GM20431 (cell line): ENCODE measurements around the gene MLLT10.

ENCODE experiments used
- in situ Hi-C: fragments of 300-500 bp; cut with MseI, MboI; formaldehyde crosslinking; loops from one replicate; pipeline ENCODE4 v1.15.0; 2020; ENCODE audit warnings: low sequenced_read_pairs; ENCODE audit not compliant: unreplicated experiment

The MLLT10 gene

DNA sequence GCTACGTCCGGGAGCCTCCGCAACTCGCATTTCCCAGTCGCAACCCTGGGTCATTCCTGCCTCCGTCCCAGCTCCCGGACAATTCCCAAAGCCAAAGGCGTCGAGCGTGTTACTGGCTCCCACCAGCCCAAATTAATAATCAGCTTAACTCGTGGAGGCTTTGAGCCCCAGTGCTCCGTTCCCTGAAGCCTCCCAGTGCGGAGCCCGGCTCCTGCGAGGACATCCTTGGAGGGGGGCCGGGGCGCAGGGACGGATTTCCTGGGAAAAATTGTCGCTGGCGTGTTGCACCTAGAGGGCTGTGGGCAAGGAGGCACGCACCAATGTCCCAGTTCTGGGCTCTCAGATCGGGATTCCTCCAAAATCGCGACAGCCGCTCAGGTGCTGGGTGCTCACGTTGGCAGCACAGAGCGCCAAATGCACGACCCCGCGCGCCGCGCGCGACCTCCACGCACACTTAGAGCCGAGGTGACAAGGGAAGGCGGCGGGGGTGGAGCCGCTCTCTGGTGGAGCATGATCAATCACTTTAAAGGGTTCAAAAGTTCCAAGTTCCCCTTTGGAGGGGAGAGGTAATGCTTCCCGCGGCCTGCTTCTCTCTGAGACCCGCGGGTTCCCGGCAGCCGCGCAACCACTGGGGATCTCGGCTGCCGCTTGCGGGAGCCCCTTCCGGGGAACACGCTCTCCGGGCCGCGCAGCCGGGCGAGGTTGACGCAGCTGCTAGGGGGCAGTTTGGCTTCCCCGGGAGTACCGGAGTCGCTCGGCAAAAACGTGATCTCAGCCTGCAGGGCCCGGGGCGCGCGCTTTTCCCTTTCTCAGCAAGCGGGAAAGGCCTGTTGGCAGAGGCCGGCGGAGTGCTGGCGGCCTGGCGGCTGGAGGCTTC, 34.1 kb upstream of the MLLT10 start:
- in situ Hi-C loops = loop anchor here (25.0 kb wide), 1 partner anchor 462 kb away; no protein-coding TSS in a partner anchor

DNA sequence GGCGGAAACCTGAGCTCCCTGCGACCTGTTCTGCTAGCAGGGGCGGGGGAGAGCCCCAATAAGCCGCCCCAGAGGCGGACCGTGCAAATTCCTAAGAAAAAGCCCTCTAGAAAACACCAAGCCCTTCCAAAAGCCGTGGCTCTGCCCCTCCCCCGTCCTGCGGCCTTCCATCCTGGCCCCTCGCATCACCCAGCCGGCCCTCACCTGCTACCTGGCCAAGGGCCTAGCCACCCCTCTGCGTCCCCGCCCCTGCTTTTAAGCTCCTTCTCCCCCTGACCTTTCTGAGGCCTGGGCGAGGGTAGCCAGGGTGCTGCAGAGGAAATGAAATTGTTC, 33.5 kb upstream of the MLLT10 start:
- in situ Hi-C loops = no loop called here

GRCh38 chr10:21501091-21501490, 32.9 kb upstream of the MLLT10 start:
- in situ Hi-C loops = no loop called here

GRCh38 chr10:21501731-21502347, 32.2 kb upstream of the MLLT10 start:
- in situ Hi-C loops = no loop called here

DNA sequence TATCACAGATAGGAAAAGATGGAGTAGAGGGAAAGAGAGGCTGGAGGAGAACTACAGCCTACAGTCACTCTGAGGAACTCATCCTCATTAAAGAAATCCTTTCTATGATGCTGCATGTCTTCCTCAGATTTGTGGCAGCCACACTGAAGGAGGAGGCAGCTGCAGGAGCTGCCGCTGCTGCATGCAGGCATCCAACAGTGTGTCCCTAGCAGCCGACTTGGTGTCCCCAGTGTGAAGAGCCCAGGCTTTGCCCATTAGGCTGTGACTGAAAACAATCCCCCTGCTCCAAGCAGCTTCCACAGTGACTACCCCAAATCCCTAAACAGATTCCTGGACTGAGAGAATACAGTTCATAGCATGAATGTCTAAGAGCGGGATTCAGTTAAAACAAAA, 31.7 kb upstream of the MLLT10 start:
- in situ Hi-C loops = no loop called here

- in situ Hi-C loops = no loop called here
Measured at GRCh38 chr10:21503542-21503941, 30.5 kb upstream of the MLLT10 start.

DNA sequence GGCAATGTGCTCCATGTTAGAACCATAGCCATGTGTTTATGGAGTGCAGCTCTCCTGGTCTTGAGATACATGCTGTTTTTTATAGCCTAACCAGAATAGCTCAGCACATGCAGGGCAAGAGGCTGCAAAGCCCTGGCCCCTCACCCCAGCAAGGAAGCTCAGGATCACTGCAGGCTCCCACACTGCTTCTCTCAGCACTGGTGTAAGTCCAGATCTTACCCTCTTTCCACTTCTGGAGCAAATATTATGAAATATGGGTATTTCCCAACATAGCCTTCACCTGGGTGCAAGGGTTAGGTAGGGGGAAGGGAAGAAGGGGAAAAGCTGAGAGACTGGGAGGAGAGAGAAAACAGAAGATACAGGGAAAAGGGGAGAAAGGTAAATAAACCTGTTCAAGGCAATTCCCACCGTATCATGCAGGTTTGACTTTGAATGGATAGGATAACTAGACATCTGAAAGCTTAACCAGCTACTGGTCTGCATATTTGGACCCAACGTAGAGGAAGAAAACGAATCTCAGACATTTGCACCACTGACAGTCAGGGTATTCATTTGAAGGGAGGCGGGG, 28.2 kb upstream of the MLLT10 start:
- in situ Hi-C loops = no loop called here

GRCh38 chr10:21506351-21506750, 27.7 kb upstream of the MLLT10 start:
- in situ Hi-C loops = no loop called here

DNA sequence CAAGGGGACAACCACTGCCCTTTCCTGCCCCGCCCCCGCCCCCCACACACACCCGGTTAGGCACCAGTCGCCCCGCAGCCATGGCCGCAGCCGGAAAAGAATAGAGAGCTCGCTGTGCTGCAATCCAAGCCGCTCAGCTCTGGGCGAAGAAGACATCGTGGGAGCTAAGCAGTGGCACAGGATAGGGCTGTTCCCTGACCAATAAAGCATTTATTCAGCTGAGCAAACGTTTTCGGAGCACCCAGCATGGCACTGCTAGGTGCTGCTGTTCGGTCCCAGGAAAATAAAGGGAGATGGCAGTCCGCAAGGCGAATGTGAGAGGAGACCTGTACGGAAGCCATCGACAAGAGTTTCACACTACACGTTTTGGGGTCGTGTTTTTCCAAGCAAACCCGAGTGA, 26.9 kb upstream of the MLLT10 start:
- in situ Hi-C loops = no loop called here

DNA sequence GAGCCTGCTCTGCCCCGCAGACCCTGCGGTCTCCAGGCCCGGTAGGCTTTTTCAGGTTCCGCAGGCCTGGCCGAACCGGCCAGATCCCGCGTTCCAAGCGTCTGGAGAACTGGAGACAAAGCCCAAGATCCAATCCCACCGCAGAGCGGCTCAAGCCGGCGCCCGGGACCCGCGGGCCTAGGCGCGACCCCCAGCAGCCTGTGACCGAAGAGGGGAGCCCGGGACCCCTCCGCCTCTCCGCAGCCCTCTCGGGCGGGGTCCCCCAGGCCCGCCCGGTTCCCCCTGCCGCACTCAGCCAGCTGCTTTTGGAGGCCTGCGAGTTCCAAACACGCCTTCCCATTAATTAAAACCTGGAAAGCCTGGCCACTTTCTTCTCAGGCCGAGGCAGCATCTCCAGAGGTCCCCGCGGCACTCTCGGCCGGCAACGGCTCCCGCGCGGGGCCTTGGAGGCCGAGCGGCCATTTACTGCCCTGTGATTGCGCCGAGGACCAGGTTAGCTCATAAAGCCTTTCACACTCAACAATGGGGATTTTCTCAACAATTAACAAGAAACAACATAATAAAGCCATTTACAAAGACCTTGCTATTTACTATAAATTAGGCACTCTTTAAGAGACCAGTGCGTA, 25.2 kb upstream of the MLLT10 start:
- in situ Hi-C loops = no loop called here

- in situ Hi-C loops = no loop called here
Measured at GRCh38 chr10:21509341-21510240, 24.4 kb upstream of the MLLT10 start.

DNA sequence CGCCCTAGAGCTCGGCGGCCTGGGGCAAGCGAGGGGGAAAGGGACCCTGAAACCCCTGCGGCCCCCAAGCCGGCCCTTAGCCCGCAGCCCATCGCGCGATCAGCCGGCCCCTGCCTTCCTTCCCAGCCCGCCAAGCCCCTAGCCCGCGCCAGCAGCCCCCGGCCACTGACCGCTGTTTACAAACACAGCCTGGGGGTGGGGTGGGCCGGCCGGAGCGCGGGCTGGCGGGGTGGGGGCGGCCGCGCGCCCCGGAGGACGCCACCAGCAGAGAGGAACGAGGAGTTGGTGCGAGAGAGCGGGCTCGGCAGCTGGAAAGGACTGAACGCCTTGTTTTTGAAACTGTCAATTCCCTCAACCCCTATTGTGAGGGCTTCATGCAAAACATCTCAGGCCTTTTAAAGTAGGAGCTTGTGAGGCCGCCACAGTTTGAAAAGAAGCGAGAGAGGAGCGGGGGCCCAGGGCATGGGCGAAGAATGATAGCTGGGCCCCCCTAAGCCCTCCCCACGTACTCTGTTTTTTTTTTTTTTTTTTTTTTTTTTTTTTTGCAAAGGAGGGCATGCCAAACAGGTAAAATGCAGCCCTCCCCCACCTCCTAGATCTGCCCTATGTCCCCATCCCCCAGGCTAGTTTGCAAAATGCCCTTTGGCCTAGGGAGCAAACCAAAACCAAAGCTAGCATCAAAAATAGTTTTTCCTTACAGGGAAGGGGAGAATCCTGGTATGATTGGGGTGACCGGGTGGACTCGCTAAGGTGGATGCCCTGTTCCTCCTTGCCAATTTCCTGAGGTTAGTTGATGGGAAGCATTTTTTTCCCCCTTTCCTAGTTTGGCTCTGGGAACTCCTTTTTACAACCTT, 23.6 kb upstream of the MLLT10 start:
- in situ Hi-C loops = no loop called here

DNA sequence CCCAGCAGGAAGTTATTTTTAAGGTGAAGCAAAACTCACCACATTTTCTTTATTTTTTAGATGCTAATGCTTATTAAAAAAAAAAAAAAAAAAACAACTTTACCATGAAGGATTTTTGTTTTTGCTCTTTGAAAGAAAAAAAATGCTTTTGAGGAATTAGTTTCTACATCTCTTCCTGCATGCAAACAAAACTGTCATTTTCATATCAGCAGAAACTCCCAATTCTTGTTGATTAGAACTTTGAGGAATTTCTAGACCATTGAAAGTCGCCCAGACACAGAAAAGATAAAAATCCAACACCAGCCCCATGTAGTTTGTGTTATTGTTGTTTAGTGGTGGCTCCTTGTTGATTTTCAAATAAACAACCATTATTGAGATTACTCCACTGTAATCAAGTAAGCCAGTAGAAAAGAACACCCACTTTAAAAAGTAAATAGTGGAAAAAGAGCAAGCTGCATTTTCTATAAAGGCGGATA, 22.9 kb upstream of the MLLT10 start:
- in situ Hi-C loops = no loop called here

DNA sequence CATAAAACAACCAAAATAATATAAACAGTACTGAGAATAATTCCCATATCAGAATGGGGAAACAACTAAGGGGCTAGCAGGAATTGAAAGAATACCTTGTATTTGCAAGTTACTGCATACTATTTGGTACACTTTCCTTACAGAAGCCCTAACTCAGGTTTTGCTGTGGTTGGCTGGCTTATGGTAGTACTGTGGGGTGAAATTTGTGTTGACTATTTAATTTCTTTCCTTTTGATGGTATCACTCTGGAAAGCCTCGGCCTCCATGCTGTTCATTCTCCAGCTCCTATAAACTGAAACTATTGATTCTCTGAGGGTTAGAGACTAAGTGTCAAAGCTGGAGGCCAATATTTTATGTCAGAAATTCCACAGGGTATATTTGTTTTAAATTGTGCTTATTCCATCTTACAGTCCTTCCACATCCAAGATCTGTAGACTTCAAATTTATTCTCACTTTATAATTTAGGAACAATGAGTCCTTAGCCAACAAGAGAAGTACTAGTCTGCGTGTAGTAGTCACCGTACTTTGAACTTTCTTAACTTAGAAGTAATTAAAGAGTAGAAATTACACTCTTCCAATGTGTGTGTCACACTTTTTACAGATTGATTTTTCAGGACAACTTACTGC, 22.0 kb upstream of the MLLT10 start:
- in situ Hi-C loops = no loop called here

GRCh38 chr10:21512573-21513404, 21.2 kb upstream of the MLLT10 start:
- in situ Hi-C loops = no loop called here

- in situ Hi-C loops = no loop called here
Measured at GRCh38 chr10:21513405-21513788, 20.6 kb upstream of the MLLT10 start.

GRCh38 chr10:21514129-21514817, 19.8 kb upstream of the MLLT10 start:
- in situ Hi-C loops = no loop called here
